ENCODE measurements around the gene GNB1. TPM values are rescaled to one million over a fixed set of nuclear protein-coding genes. Genes with fewer than 3 reads are reported as not detected.

GNB1 gene
- total RNA-seq, 1 donor from 2014 or later: 427 TPM

- Mint-ChIP-seq H3K4me1 (ENCODE audit: unreplicated experiment) (peaks cover 33% of the 10 kb centered on the region), H3K27ac (ENCODE audit: unreplicated experiment) (peak within 1 kb of the TSS; percentile 83)
These were observed 112.8 kb downstream of the GNB1 start, which contains the start of gene NADK for GRCh38 chr1:1777950-1778662. NADK (minus strand) TSS chr1:1778470; CDS start chr1:1765406, 13,064 bp downstream.

GRCh38 chr1:1777583-1777899, 113.3 kb downstream of the GNB1 start:
- Mint-ChIP-seq H3K9me3 (ENCODE audit: unreplicated experiment) (no peaks in the 10 kb centered on the region), H3K4me3 (ENCODE audit: unreplicated experiment) (peak overlapping the region; percentile 94), H3K27ac (ENCODE audit: unreplicated experiment) (no peak overlapping the region), H3K4me1 (ENCODE audit: unreplicated experiment) (peaks cover 32% of the 10 kb centered on the region), H3K36me3 (ENCODE audit: low read depth, unreplicated experiment) (no peaks in the 10 kb centered on the region), H3K27me3 (ENCODE audit: unreplicated experiment) (peaks cover 14% of the 10 kb centered on the region)
- DNase-seq (ENCODE audit: low spot score): no peak
- no peak for TF ChIP-seq CTCF (IDR thresholded peaks at IDR 0.05; ENCODE audit: unreplicated experiment)

More at GRCh38 chr1:1777950-1778662, 112.8 kb downstream of the GNB1 start, which contains the start of gene NADK:
- H3K9me3 Mint-ChIP-seq (ENCODE audit: unreplicated experiment): no peaks in the 10 kb centered on the region
- TF ChIP-seq CTCF (IDR thresholded peaks at IDR 0.05; ENCODE audit: unreplicated experiment): no peak
- DNase-seq (ENCODE audit: low spot score): peak; percentile 81
- H3K36me3 Mint-ChIP-seq (ENCODE audit: low read depth, unreplicated experiment): no peaks in the 10 kb centered on the region
- H3K4me3 Mint-ChIP-seq (ENCODE audit: unreplicated experiment): peak within 1 kb of the TSS; percentile 94
- H3K27me3 Mint-ChIP-seq (ENCODE audit: unreplicated experiment): peaks cover 15% of the 10 kb centered on the region

GRCh38 chr1:1776672-1777582, 114.0 kb downstream of the GNB1 start:
- Mint-ChIP-seq H3K36me3 (ENCODE audit: low read depth, unreplicated experiment) (no peaks in the 10 kb centered on the region), H3K4me3 (ENCODE audit: unreplicated experiment) (peak overlapping the region; percentile 94), H3K27me3 (ENCODE audit: unreplicated experiment) (peaks cover 14% of the 10 kb centered on the region), H3K4me1 (ENCODE audit: unreplicated experiment) (peaks cover 32% of the 10 kb centered on the region), H3K27ac (ENCODE audit: unreplicated experiment) (peak overlapping the region; percentile 80), H3K9me3 (ENCODE audit: unreplicated experiment) (no peaks in the 10 kb centered on the region)
- TF ChIP-seq CTCF (IDR thresholded peaks at IDR 0.05; ENCODE audit: unreplicated experiment): no peak
- DNase-seq (ENCODE audit: low spot score): no peak

GRCh38 chr1:1775327-1776226, 115.3 kb downstream of the GNB1 start:
- Mint-ChIP-seq H3K27ac (ENCODE audit: unreplicated experiment) (no peak overlapping the region), H3K4me1 (ENCODE audit: unreplicated experiment) (peaks cover 22% of the 10 kb centered on the region), H3K4me3 (ENCODE audit: unreplicated experiment) (peak overlapping the region; percentile 82), H3K9me3 (ENCODE audit: unreplicated experiment) (no peaks in the 10 kb centered on the region), H3K36me3 (ENCODE audit: low read depth, unreplicated experiment) (peaks cover 8% of the 10 kb centered on the region), H3K27me3 (ENCODE audit: unreplicated experiment) (peaks cover 14% of the 10 kb centered on the region)
- no peak for TF ChIP-seq CTCF (IDR thresholded peaks at IDR 0.05; ENCODE audit: unreplicated experiment)
- no peak for DNase-seq (ENCODE audit: low spot score)

Data from endothelial cell (in vitro differentiated cells).